Activated CD8-positive, alpha-beta T cell treated with anti-CD3 and anti-CD28 coated beads for 36 hours (primary cell): ENCODE measurements around the gene LSM14A. TPM values are rescaled to one million over a fixed set of nuclear protein-coding genes. Genes with fewer than 3 reads are reported as not detected.
"Not testable (repeated sequence)": the region's sequence is repeated elsewhere in the genome, so short reads cannot be mapped to it uniquely, and the experiment has no call there.

Experiments used
- ATAC-seq: fragments of 200-7000 bp; cut with Tn5 transposase; one replicate; pipeline ENCODE4 v1.10.0; 2021; ENCODE audit warnings: mild to moderate bottlenecking, moderate library complexity
- CTCF ChIA-PET: fragments of 350-600 bp; sonication (Branson Sonifier 250); formaldehyde crosslinking; loops from one replicate; lab custom pipeline; 2021; ENCODE audit warnings: antibody characterized with exemption; lab: Charles Lee
- POLR2A ChIA-PET: fragments of 350-600 bp; sonication (Branson Sonifier 250); formaldehyde crosslinking; loops from one replicate; lab custom pipeline; 2021; ENCODE audit warnings: antibody characterized with exemption; lab: Charles Lee
- DNase-seq: peaks from one replicate; pipeline ENCODE4 v3.0.0-alpha.2; 2020
- H3K27ac Mint-ChIP-seq: one replicate; pipeline ENCODE4 v1.8.0; 2021; ENCODE audit warnings: mild to moderate bottlenecking, mixed read lengths
- H3K27me3 Mint-ChIP-seq: one replicate; pipeline ENCODE4 v1.8.0; 2021; ENCODE audit warnings: mixed read lengths
- H3K36me3 Mint-ChIP-seq: one replicate; pipeline ENCODE4 v1.8.0; 2021; ENCODE audit warnings: low read depth, mixed read lengths
- H3K4me1 Mint-ChIP-seq: one replicate; pipeline ENCODE4 v1.8.0; 2021; ENCODE audit warnings: low read depth, mixed read lengths
- H3K4me3 Mint-ChIP-seq: one replicate; pipeline ENCODE4 v1.8.0; 2021; ENCODE audit warnings: mild to moderate bottlenecking, moderate library complexity, mixed read lengths
- H3K9me3 Mint-ChIP-seq: one replicate; pipeline ENCODE4 v1.8.0; 2021; ENCODE audit warnings: mixed read lengths
- CTCF ChIP-seq: fragments of 200-600 bp; IDR thresholded peaks from one replicate; pipeline ENCODE4 v1.8.0; 2022; ENCODE audit warnings: antibody characterized with exemption, mild to moderate bottlenecking
- intact Hi-C: fragments of 100-400 bp; cut with micrococcal nuclease; formaldehyde crosslinking; loops from one replicate; pipeline ENCODE4 v1.10.0; 2022
- total RNA-seq, 2 experiments: library from RNA; stranded (reverse); gene quantifications; one replicate each; pipeline ENCODE4 v1.2.3, GENCODE V29; 2021

The LSM14A gene
- total RNA-seq, 2 experiments from 2014 or later: 98.6 to 99.3 TPM

- H3K27ac Mint-ChIP-seq: no peak overlapping the region
- TF ChIP-seq CTCF: no peak
- ChIA-PET CTCF (interaction anchor here (0.9 kb wide), 1 partner anchor 100 kb away, joined by 3 read pairs; no protein-coding TSS in a partner anchor), POLR2A (interaction anchor here (1.8 kb wide), 1 partner anchor 13 kb away, joined by 4 read pairs; no protein-coding TSS in a partner anchor)
- H3K4me1 Mint-ChIP-seq: peaks cover 7% of the 10 kb centered on the region
- H3K9me3 Mint-ChIP-seq: peaks cover 5% of the 10 kb centered on the region
- ATAC-seq: no peak
- H3K4me3 Mint-ChIP-seq: no peak overlapping the region
- peaks cover 8% of the 10 kb centered on the region for H3K36me3 Mint-ChIP-seq
- intact Hi-C loops: no loop called here
- no peaks in the 10 kb centered on the region for H3K27me3 Mint-ChIP-seq
- DNase-seq: no peak
These were observed 65.6 kb downstream of the LSM14A start for GRCh38 chr19:34237939-34238338.

GRCh38 chr19:34241513-34242337 lies 69.4 kb downstream of the LSM14A start:
- ATAC-seq: peak; percentile 60
- Mint-ChIP-seq H3K4me3 (no peak overlapping the region), H3K36me3 (no peaks in the 10 kb centered on the region), H3K27me3 (no peaks in the 10 kb centered on the region), H3K27ac (no peak overlapping the region), H3K9me3 (no peaks in the 10 kb centered on the region), H3K4me1 (no peaks in the 10 kb centered on the region)
- intact Hi-C loops: no loop called here
- TF ChIP-seq CTCF: no peak
- peak; percentile 39 for DNase-seq
- POLR2A ChIA-PET: interaction anchor here (0.6 kb wide), 1 partner anchor 55 kb away, joined by 3 read pairs; no protein-coding TSS in a partner anchor
- CTCF ChIA-PET: interaction anchor here (1.0 to 1.7 kb wide), 3 partner anchors 22 to 96 kb away, joined by 3 to 4 read pairs (median 4); no protein-coding TSS in a partner anchor

- intact Hi-C loops, POLR2A ChIA-PET: not testable (repeated sequence)
- ATAC-seq: peak; percentile 34
These were observed 71.0 kb downstream of the LSM14A start for GRCh38 chr19:34243138-34243875.

GRCh38 chr19:34243876-34244578 lies 71.7 kb downstream of the LSM14A start:
- no peak for ATAC-seq
- Mint-ChIP-seq H3K4me1 (no peaks in the 10 kb centered on the region), H3K4me3 (no peak overlapping the region), H3K27me3 (no peaks in the 10 kb centered on the region), H3K27ac (no peak overlapping the region), H3K9me3 (no peaks in the 10 kb centered on the region), H3K36me3 (no peaks in the 10 kb centered on the region)
- POLR2A ChIA-PET: no interaction called here
- no peak for TF ChIP-seq CTCF
- no peak for DNase-seq
- CTCF ChIA-PET: interaction anchor here (1.0 to 2.0 kb wide), 2 partner anchors 11 to 102 kb away, joined by 3 to 9 read pairs; no protein-coding TSS in a partner anchor
- intact Hi-C loops: no loop called here

More at GRCh38 chr19:34243138-34243875, 71.0 kb downstream of the LSM14A start:
- H3K4me3 Mint-ChIP-seq, H3K36me3 Mint-ChIP-seq, H3K27ac Mint-ChIP-seq, CTCF ChIA-PET, DNase-seq, H3K27me3 Mint-ChIP-seq, H3K4me1 Mint-ChIP-seq, H3K9me3 Mint-ChIP-seq: not testable (repeated sequence)
